HepG2 (cell line): ENCODE results near the gene RAC2. TPM values are rescaled to one million over a fixed set of nuclear protein-coding genes. Genes with fewer than 3 reads are reported as not detected.

Source experiments
- ATAC-seq: fragments of 200-7000 bp; cut with Tn5 transposase; 3 replicates; pipeline ENCODE4 v1.9.1; 2020; ENCODE audit warnings: mild to moderate bottlenecking, moderate library complexity
- BruUV-seq: library from RNA; stranded (reverse); fragments of 400-500 nt; replicated peaks from 2 replicates; lab custom pipeline; 2021; lab: Mats Ljungman, UMichigan
- CTCF ChIA-PET: fragments of 300-600 bp; formaldehyde crosslinking; extraction: SDS; loops from one replicate; lab custom pipeline; 2021; ENCODE audit warnings: low total read pairs, inconsistent platforms, low intra/inter-chr PET ratio; lab: Yijun Ruan, JAX
- POLR2A ChIA-PET: fragments of 350-600 bp; sonication (Branson Sonifier 250); formaldehyde crosslinking; loops from one replicate; lab custom pipeline; 2020; ENCODE audit warnings: antibody characterized with exemption, inconsistent platforms; lab: Yijun Ruan, JAX
- DNase-seq: peaks from one replicate; pipeline ENCODE4 v3.0.0-alpha.2; 2015; ENCODE audit warnings: low spot score
- FAIRE-seq: peaks from 3 replicates; lab custom pipeline; 2011; peaks lifted over from hg19 to GRCh38; lab: Jason Lieb, UNC
- H2AFZ ChIP-seq: one replicate; pipeline ENCODE4 v1.6.1; 2011; ENCODE audit warnings: low read length, inconsistent platforms
- H3K27ac ChIP-seq: fragments of 300-600 bp; 3 replicates; pipeline ENCODE4 v1.8.0; 2011; ENCODE audit warnings: mixed run types, mild to moderate bottlenecking, mixed read lengths, low read length, inconsistent platforms; ENCODE audit not compliant: insufficient read depth; ENCODE audit errors: extremely low read length
- H3K27me3 ChIP-seq, 2 experiments: fragments of 200-600 bp in 1 of 2; 2 replicates in 1 of 2; 3 replicates in 1 of 2; pipeline versions ENCODE4 v1.6.0 to v1.8.0; 2011; ENCODE audit warnings: low read length in 2 of 2, mild to moderate bottlenecking in 2 of 2, moderate library complexity in 2 of 2, inconsistent platforms in 1 of 2; ENCODE audit not compliant: insufficient read depth in 2 of 2, control insufficient read depth in 1 of 2
- H3K36me3 ChIP-seq, 2 experiments: fragments of 200-600 bp in 1 of 2; replicated peaks in 1 of 2; 2 replicates in 1 of 2; 3 replicates in 1 of 2; pipeline versions ENCODE4 v1.5.1 to v1.8.0; 2011; ENCODE audit warnings: low read length in 2 of 2, inconsistent platforms in 1 of 2; ENCODE audit not compliant: insufficient read depth in 2 of 2, control insufficient read depth in 1 of 2
- H3K4me1 ChIP-seq: 2 replicates; pipeline ENCODE4 v1.5.1; 2012; ENCODE audit warnings: low read length, inconsistent platforms; ENCODE audit not compliant: insufficient read depth
- H3K4me2 ChIP-seq: 2 replicates; pipeline ENCODE4 v1.6.0; 2011; ENCODE audit warnings: low read depth, low read length, inconsistent platforms
- H3K4me3 ChIP-seq, 3 experiments: fragments of 200-600 bp in 1 of 3; sonication (generic), shearing (Covaris generic) in 1 of 3; replicated peaks in 1 of 3; 2 replicates each; pipeline ENCODE4 v1.5.1; 2011 to 2016; ENCODE audit warnings: low read length in 3 of 3, inconsistent platforms in 2 of 3, low read depth in 2 of 3, mild to moderate bottlenecking in 2 of 3, control low read depth in 1 of 3, mixed read lengths in 1 of 3; ENCODE audit not compliant: insufficient read depth in 1 of 3
- H3K79me2 ChIP-seq: one replicate; pipeline ENCODE4 v1.6.1; 2011; ENCODE audit warnings: low read length, inconsistent platforms; ENCODE audit not compliant: insufficient read depth
- H3K9ac ChIP-seq: 2 replicates; pipeline ENCODE4 v1.6.0; 2011; ENCODE audit warnings: mild to moderate bottlenecking, low read depth, low read length, inconsistent platforms; ENCODE audit not compliant: insufficient read depth
- H3K9me3 ChIP-seq: 2 replicates; pipeline ENCODE4 v1.5.1; 2012; ENCODE audit warnings: mild to moderate bottlenecking, low read length
- H4K20me1 ChIP-seq: 2 replicates; pipeline ENCODE4 v1.6.0; 2011; ENCODE audit warnings: inconsistent platforms, mild to moderate bottlenecking, low read length, moderate library complexity; ENCODE audit not compliant: insufficient read depth
- AGO2 ChIP-seq: fragments of 200-400 bp; formaldehyde crosslinking; optimal IDR thresholded peaks from 2 replicates; pipeline ENCODE3; 2017; ENCODE audit warnings: mild to moderate bottlenecking, low read depth, low read length, moderate library complexity
- ARNTL ChIP-seq: sonication (generic); formaldehyde crosslinking; IDR thresholded peaks from 2 replicates; pipeline ENCODE4 v1.4.0; 2020; ENCODE audit warnings: mild to moderate bottlenecking, missing genetic modification reagents
- ELF4 ChIP-seq: sonication (generic); formaldehyde crosslinking; IDR thresholded peaks from 2 replicates; pipeline ENCODE4 v1.5.0; 2020; ENCODE audit warnings: missing genetic modification reagents, mild to moderate bottlenecking, moderate library complexity, borderline replicate concordance
- HIVEP1 ChIP-seq: sonication (generic); formaldehyde crosslinking; IDR thresholded peaks from 2 replicates; pipeline ENCODE4 v1.4.0; 2020; ENCODE audit warnings: mild to moderate bottlenecking, missing genetic modification reagents
- IRF1 ChIP-seq: sonication (generic); formaldehyde crosslinking; IDR thresholded peaks from 2 replicates; pipeline ENCODE4 v1.4.0; 2020; ENCODE audit warnings: low read depth, mild to moderate bottlenecking, missing genetic modification reagents
- MED1 ChIP-seq: sonication (generic); formaldehyde crosslinking; IDR thresholded peaks from 2 replicates; pipeline ENCODE4 v1.4.0; 2020; ENCODE audit warnings: missing genetic modification reagents
- NAIF1 ChIP-seq: sonication (generic); formaldehyde crosslinking; IDR thresholded peaks from 2 replicates; pipeline ENCODE4 v1.5.0; 2020; ENCODE audit warnings: mild to moderate bottlenecking, missing genetic modification reagents, borderline replicate concordance
- PTBP1 ChIP-seq: fragments of 200-400 bp; formaldehyde crosslinking; IDR thresholded peaks from 2 replicates; pipeline ENCODE4 v1.6.1; 2018; ENCODE audit warnings: low read length, low read depth; ENCODE audit not compliant: poor library complexity, severe bottlenecking
- STAG1 ChIP-seq: sonication (generic); formaldehyde crosslinking; IDR thresholded peaks from 2 replicates; pipeline ENCODE4 v1.4.0; 2020; ENCODE audit warnings: missing genetic modification reagents
- U2AF1 ChIP-seq: fragments of 200-400 bp; formaldehyde crosslinking; optimal IDR thresholded peaks from 2 replicates; pipeline ENCODE3; 2017; ENCODE audit warnings: mild to moderate bottlenecking, low read depth, low read length
- ZNF12 ChIP-seq: sonication (generic); formaldehyde crosslinking; IDR thresholded peaks from 2 replicates; pipeline ENCODE4 v1.5.0; 2020; ENCODE audit warnings: missing genetic modification reagents
- ZNF160 ChIP-seq: sonication (generic); formaldehyde crosslinking; IDR thresholded peaks from 2 replicates; pipeline ENCODE4 v1.8.0; 2022; ENCODE audit warnings: mild to moderate bottlenecking, inconsistent platforms, missing genetic modification reagents
- ZNF232 ChIP-seq: sonication (generic); formaldehyde crosslinking; IDR thresholded peaks from 2 replicates; pipeline ENCODE4 v1.4.0; 2020; ENCODE audit warnings: missing genetic modification reagents, borderline replicate concordance
- ZNF292 ChIP-seq: sonication (generic); formaldehyde crosslinking; IDR thresholded peaks from 2 replicates; pipeline ENCODE4 v1.8.1; 2022; ENCODE audit warnings: mild to moderate bottlenecking, low read depth, missing genetic modification reagents, borderline replicate concordance
- ZNF329 ChIP-seq: sonication (generic); formaldehyde crosslinking; IDR thresholded peaks from 2 replicates; pipeline ENCODE4 v1.9.0; 2021; ENCODE audit warnings: low read depth, mild to moderate bottlenecking, missing genetic modification reagents
- ZNF367 ChIP-seq: sonication (generic); formaldehyde crosslinking; IDR thresholded peaks from 2 replicates; pipeline ENCODE4 v1.4.0; 2020; ENCODE audit warnings: missing genetic modification reagents, borderline replicate concordance
- ZNF468 ChIP-seq: sonication (generic); formaldehyde crosslinking; IDR thresholded peaks from 2 replicates; pipeline ENCODE4 v1.8.0; 2022; ENCODE audit warnings: mild to moderate bottlenecking, moderate library complexity, missing genetic modification reagents
- ZSCAN21 ChIP-seq: sonication (generic); formaldehyde crosslinking; IDR thresholded peaks from 2 replicates; pipeline ENCODE4 v1.8.0; 2022; ENCODE audit warnings: mild to moderate bottlenecking, missing genetic modification reagents, moderate library complexity, borderline replicate concordance
- WGBS: methylation state at CpG from one replicate; pipeline ENCODE4 v1.1.6; 2017; ENCODE audit warnings: low lambda C conversion rate; 5-methylcytosine and 5-hydroxymethylcytosine counted together
- in situ Hi-C: cut with HindIII; loops from 2 replicates; pipeline ENCODE4 v1.10.0; 2017; ENCODE audit warnings: low pct_unique_long_range_greater_than_20kb; ENCODE audit not compliant: extremely low pct_ligation_motif_present
- intact Hi-C: fragments of 100-400 bp; cut with micrococcal nuclease; formaldehyde crosslinking; loops from one replicate; pipeline ENCODE4 v1.10.0; 2022; ENCODE audit not compliant: unreplicated experiment
- polyA plus RNA-seq, 8 experiments: library from polyadenylated mRNA; depleted of rRNA in 3 of 8; stranded (reverse) in 7 of 8; unstranded in 1 of 8; fragments of >200 nt; fragmentation: Illumina TruSeq in 4 of 8; extraction: Trizol in 4 of 8; gene quantifications; 2 replicates each; pipeline versions ENCODE4 v1.2.1 to v1.2.3, GENCODE V29; 2011 to 2016; ENCODE audit warnings: low read depth in 4 of 8, missing spikeins in 1 of 8, mixed read lengths in 1 of 8; ENCODE audit not compliant: insufficient read depth in 1 of 8
- total RNA-seq, 5 experiments: library from RNA; depleted of rRNA; stranded (reverse); fragments of >200 nt; fragmentation: Illumina TruSeq; extraction: Trizol; gene quantifications; 2 replicates each; pipeline ENCODE4 v1.2.3, GENCODE V29; 2016; ENCODE audit warnings: low read depth in 1 of 5
- TF ChIP-seq, protein P1 (sequence below): sonication (generic); formaldehyde crosslinking; conservative IDR thresholded peaks from 2 replicates; pipeline ENCODE4 v1.8.0; 2022; ENCODE audit warnings: missing genetic modification reagents
- TF ChIP-seq, protein P2 (sequence below): sonication (generic); formaldehyde crosslinking; IDR thresholded peaks from 2 replicates; pipeline ENCODE4 v1.4.0; 2020; ENCODE audit warnings: mild to moderate bottlenecking, missing genetic modification reagents

Gene RAC2
- total and polyA plus RNA-seq, 2 of the 13 experiments (the other 11 are each of a cell fraction or from before 2014, with no cell fraction given): 0.73 TPM; not detected in 1

DNA sequence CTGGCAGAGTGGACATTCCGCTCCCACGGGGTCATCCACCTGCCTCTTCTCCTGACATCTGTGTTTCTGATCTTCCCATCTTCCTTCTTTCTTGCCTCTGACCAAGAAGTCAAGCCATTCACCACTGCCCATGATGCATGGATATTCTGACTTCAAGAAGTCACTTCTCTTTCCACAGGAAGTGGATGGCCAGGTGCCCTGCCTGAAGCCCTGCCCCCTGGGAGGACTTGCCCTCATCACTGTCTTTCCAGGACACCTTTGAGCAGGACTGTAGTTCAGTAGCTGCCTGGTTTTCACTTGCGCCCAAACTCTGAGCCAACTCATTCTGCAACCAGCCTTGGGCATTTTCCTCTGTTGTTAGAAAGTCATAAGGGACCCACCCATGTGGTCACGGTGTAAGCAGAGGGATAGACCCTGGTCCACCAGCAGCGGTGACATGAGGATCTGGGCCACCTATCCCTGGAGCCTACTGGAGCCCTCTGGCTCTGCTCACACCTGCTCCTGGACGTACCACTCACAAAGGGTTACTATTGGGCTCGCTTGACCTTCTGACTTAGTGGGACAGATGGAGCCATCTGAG is 45.2 kb upstream of the RAC2 start:
- no peak for ATAC-seq
- no TSS peak for BruUV-seq
- intact Hi-C loops: no loop called here

More for the DNA sequence above, 45.2 kb upstream of the RAC2 start:
- ChIA-PET CTCF (no interaction called here), POLR2A (no interaction called here)
- Histone ChIP-seq H3K79me2 (no peaks in the 10 kb centered on the region), H3K27me3 (peaks cover 0 to 18% of the 10 kb centered on the region in 2 experiments; a peak in 4 of 5 replicates), H3K36me3 (no peaks in the 10 kb centered on the region), H3K27ac (no peak overlapping the region), H3K9me3 (no peaks in the 10 kb centered on the region), H4K20me1 (peaks cover 2% of the 10 kb centered on the region; the same call in 1 of the 2 replicates), H3K4me2 (no peak overlapping the region), H2AFZ (no peak overlapping the region), H3K4me3 (no peak overlapping the region), H3K9ac (no peak overlapping the region), H3K4me1 (no peaks in the 10 kb centered on the region)
- WGBS: 45% methylated on average over 5 of the region's 7 CpGs
- no peak for DNase-seq
- TF ChIP-seq ZSCAN21 (CRISPR knock-in tag) (no peak), ZNF367 (CRISPR knock-in tag) (no peak), ARNTL (no peak), IRF1 (CRISPR knock-in tag) (no peak), U2AF1 (no peak), PTBP1 (no peak), MED1 (CRISPR knock-in tag) (no peak), STAG1 (CRISPR knock-in tag) (no peak), ELF4 (no peak), ZNF468 (CRISPR knock-in tag) (no peak), ZNF12 (CRISPR knock-in tag) (no peak), ZNF329 (CRISPR knock-in tag) (no peak), ZNF160 (no peak), HIVEP1 (CRISPR knock-in tag) (no peak), NAIF1 (no peak), ZNF232 (CRISPR knock-in tag) (no peak), AGO2 (no peak), ZNF292 (CRISPR knock-in tag) (no peak)
- TF ChIP-seq, protein P1, sequence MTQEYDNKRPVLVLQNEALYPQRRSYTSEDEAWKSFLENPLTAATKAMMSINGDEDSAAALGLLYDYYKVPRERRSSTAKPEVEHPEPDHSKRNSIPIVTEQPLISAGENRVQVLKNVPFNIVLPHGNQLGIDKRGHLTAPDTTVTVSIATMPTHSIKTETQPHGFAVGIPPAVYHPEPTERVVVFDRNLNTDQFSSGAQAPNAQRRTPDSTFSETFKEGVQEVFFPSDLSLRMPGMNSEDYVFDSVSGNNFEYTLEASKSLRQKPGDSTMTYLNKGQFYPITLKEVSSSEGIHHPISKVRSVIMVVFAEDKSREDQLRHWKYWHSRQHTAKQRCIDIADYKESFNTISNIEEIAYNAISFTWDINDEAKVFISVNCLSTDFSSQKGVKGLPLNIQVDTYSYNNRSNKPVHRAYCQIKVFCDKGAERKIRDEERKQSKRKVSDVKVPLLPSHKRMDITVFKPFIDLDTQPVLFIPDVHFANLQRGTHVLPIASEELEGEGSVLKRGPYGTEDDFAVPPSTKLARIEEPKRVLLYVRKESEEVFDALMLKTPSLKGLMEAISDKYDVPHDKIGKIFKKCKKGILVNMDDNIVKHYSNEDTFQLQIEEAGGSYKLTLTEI (CRISPR knock-in tag): no peak
- TF ChIP-seq, protein P2, sequence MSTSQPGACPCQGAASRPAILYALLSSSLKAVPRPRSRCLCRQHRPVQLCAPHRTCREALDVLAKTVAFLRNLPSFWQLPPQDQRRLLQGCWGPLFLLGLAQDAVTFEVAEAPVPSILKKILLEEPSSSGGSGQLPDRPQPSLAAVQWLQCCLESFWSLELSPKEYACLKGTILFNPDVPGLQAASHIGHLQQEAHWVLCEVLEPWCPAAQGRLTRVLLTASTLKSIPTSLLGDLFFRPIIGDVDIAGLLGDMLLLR (CRISPR knock-in tag): no peak
- FAIRE-seq: no peak
- in situ Hi-C loops: no loop called here
